GM23338 (cell line): ENCODE measurements around the gene TEKT5. TPM values are rescaled to one million over a fixed set of nuclear protein-coding genes. Genes with fewer than 3 reads are reported as not detected.

Experiments
- ATAC-seq: fragments of 200-7000 bp; cut with Tn5 transposase; 3 replicates; pipeline ENCODE4 v1.9.1; 2020
- DNase-seq: peaks from one replicate; pipeline ENCODE4 v3.0.0-alpha.2; 2015; ENCODE audit warnings: low spot score
- H2AFZ ChIP-seq: fragments of 200-600 bp; sonication (generic); 2 replicates; pipeline ENCODE4 v1.8.0; 2016; ENCODE audit warnings: antibody characterized with exemption, mild to moderate bottlenecking, moderate library complexity
- H3F3A ChIP-seq: fragments of 200-600 bp; sonication (generic); replicated peaks from 2 replicates; pipeline ENCODE4 v1.8.0; 2017; ENCODE audit warnings: antibody characterized with exemption, mixed run types, low read depth
- H3K27ac ChIP-seq: fragments of 200-600 bp; sonication (generic); 2 replicates; pipeline ENCODE4 v1.6.1; 2016; ENCODE audit warnings: low read depth
- H3K27me3 ChIP-seq: fragments of 200-600 bp; sonication (generic); 2 replicates; pipeline ENCODE4 v1.8.0; 2016; ENCODE audit warnings: mild to moderate bottlenecking, mixed run types, moderate library complexity; ENCODE audit not compliant: insufficient read depth
- H3K36me3 ChIP-seq: fragments of 200-600 bp; sonication (generic); 2 replicates; pipeline ENCODE4 v1.8.0; 2016; ENCODE audit warnings: mild to moderate bottlenecking; ENCODE audit not compliant: insufficient read depth
- H3K4me1 ChIP-seq: fragments of 200-600 bp; sonication (generic); 2 replicates; pipeline ENCODE4 v1.8.0; 2016; ENCODE audit warnings: mild to moderate bottlenecking, moderate library complexity; ENCODE audit not compliant: insufficient read depth
- H3K4me2 ChIP-seq: fragments of 200-600 bp; sonication (generic); 2 replicates; pipeline ENCODE4 v1.7.1; 2017; ENCODE audit warnings: mixed run types
- H3K4me3 ChIP-seq: fragments of 200-600 bp; sonication (generic); 2 replicates; pipeline ENCODE4 v1.6.1; 2016; ENCODE audit warnings: mixed run types
- H3K79me2 ChIP-seq: fragments of 200-600 bp; sonication (generic); replicated peaks from 2 replicates; pipeline ENCODE4 v1.8.0; 2017; ENCODE audit warnings: mild to moderate bottlenecking; ENCODE audit not compliant: insufficient read depth
- H3K9me2 ChIP-seq: fragments of 200-600 bp; sonication (generic); 2 replicates; pipeline ENCODE4 v1.8.0; 2017; ENCODE audit not compliant: insufficient read depth
- H4K20me1 ChIP-seq: fragments of 200-600 bp; sonication (generic); replicated peaks from 2 replicates; pipeline ENCODE4 v1.8.0; 2017; ENCODE audit warnings: mild to moderate bottlenecking; ENCODE audit not compliant: insufficient read depth
- H3K27ac Mint-ChIP-seq: 2 replicates; pipeline ENCODE4 v1.8.0; 2020; ENCODE audit warnings: inconsistent platforms, mild to moderate bottlenecking, moderate library complexity, mixed read lengths
- H3K27me3 Mint-ChIP-seq: 3 replicates; pipeline ENCODE4 v1.8.0; 2022; ENCODE audit warnings: low read depth, mild to moderate bottlenecking, moderate library complexity, mixed read lengths, inconsistent platforms; ENCODE audit not compliant: insufficient read depth, poor library complexity
- H3K36me3 Mint-ChIP-seq: 3 replicates; pipeline ENCODE4 v1.8.0; 2021; ENCODE audit warnings: low read depth, mild to moderate bottlenecking, inconsistent platforms, moderate library complexity, mixed read lengths
- H3K4me1 Mint-ChIP-seq: 3 replicates; pipeline ENCODE4 v1.8.0; 2020; ENCODE audit warnings: mild to moderate bottlenecking, inconsistent platforms, mixed read lengths
- H3K4me3 Mint-ChIP-seq: 3 replicates; pipeline ENCODE4 v1.8.0; 2021; ENCODE audit warnings: moderate library complexity, mild to moderate bottlenecking, inconsistent platforms, mixed read lengths
- H3K9me3 Mint-ChIP-seq: 3 replicates; pipeline ENCODE4 v1.8.0; 2020; ENCODE audit warnings: moderate library complexity, mild to moderate bottlenecking, inconsistent platforms, mixed read lengths
- CREB1 ChIP-seq: fragments of 250-450 bp; sonication (Bioruptor Pico); IDR thresholded peaks from 2 replicates; pipeline ENCODE4 v1.5.0; 2020; ENCODE audit warnings: low read depth, mild to moderate bottlenecking, moderate library complexity
- CTCF ChIP-seq, 2 experiments: fragments of 200-600 bp in 1 of 2; sonication (generic) in 1 of 2; conservative IDR thresholded peaks; 2 replicates each; pipeline versions ENCODE4 v1.5.1 to v1.6.1; 2016 to 2017; ENCODE audit warnings: antibody characterized with exemption in 2 of 2, low read depth in 2 of 2, mild to moderate bottlenecking in 2 of 2, moderate library complexity in 1 of 2
- ETS1 ChIP-seq: IDR thresholded peaks from 2 replicates; pipeline ENCODE4 v1.6.1; 2016; ENCODE audit warnings: antibody characterized with exemption
- EZH2 ChIP-seq: fragments of 200-600 bp; sonication (generic); IDR thresholded peaks from one replicate; pipeline ENCODE4 v1.8.0; 2017; ENCODE audit warnings: antibody characterized with exemption, mild to moderate bottlenecking, low read depth; ENCODE audit not compliant: unreplicated experiment
- EZH2phosphoT487 ChIP-seq: fragments of 200-600 bp; sonication (generic); IDR thresholded peaks from one replicate; pipeline ENCODE4 v1.8.1; 2018; ENCODE audit warnings: antibody characterized with exemption; ENCODE audit not compliant: unreplicated experiment
- JUNB ChIP-seq: IDR thresholded peaks from one replicate; pipeline ENCODE4 v1.6.1; 2016; ENCODE audit warnings: antibody characterized with exemption; ENCODE audit not compliant: unreplicated experiment
- POLR2AphosphoS5 ChIP-seq: IDR thresholded peaks from 2 replicates; pipeline ENCODE4 v1.6.1; 2016; ENCODE audit warnings: antibody characterized with exemption, low read depth
- STAT1 ChIP-seq: IDR thresholded peaks from one replicate; pipeline ENCODE4 v1.6.1; 2016; ENCODE audit warnings: antibody characterized with exemption; ENCODE audit not compliant: unreplicated experiment
- ZNF114 ChIP-seq: fragments of 250-450 bp; sonication (Bioruptor Pico); IDR thresholded peaks from 2 replicates; pipeline ENCODE4 v1.5.0; 2020; ENCODE audit warnings: mild to moderate bottlenecking, moderate library complexity
- ZNF331 ChIP-seq: fragments of 250-450 bp; sonication (Bioruptor Pico); IDR thresholded peaks from 2 replicates; pipeline ENCODE4 v1.5.0; 2020; ENCODE audit warnings: low read depth, mild to moderate bottlenecking, moderate library complexity
- polyA plus RNA-seq: library from polyadenylated mRNA; unstranded; fragments of >200 nt; fragmentation: Nextera tagmentation; extraction: Ambion mirVana; gene quantifications from 2 replicates; pipeline ENCODE4 v1.2.1, GENCODE V29; 2016
- total RNA-seq: library from RNA; depleted of rRNA; stranded (reverse); fragments of >200 nt; shearing (Covaris generic); gene quantifications from 2 replicates; pipeline ENCODE4 v1.2.3, GENCODE V29; 2014
- TF ChIP-seq, protein P1 (sequence below): IDR thresholded peaks from one replicate; pipeline ENCODE4 v1.6.1; 2018; ENCODE audit warnings: antibody characterized with exemption; ENCODE audit not compliant: unreplicated experiment

Gene TEKT5
- total and polyA plus RNA-seq, 2 experiments from 2014 or later, result 0.52 TPM; not detected in 1

- TF ChIP-seq, protein P1, sequence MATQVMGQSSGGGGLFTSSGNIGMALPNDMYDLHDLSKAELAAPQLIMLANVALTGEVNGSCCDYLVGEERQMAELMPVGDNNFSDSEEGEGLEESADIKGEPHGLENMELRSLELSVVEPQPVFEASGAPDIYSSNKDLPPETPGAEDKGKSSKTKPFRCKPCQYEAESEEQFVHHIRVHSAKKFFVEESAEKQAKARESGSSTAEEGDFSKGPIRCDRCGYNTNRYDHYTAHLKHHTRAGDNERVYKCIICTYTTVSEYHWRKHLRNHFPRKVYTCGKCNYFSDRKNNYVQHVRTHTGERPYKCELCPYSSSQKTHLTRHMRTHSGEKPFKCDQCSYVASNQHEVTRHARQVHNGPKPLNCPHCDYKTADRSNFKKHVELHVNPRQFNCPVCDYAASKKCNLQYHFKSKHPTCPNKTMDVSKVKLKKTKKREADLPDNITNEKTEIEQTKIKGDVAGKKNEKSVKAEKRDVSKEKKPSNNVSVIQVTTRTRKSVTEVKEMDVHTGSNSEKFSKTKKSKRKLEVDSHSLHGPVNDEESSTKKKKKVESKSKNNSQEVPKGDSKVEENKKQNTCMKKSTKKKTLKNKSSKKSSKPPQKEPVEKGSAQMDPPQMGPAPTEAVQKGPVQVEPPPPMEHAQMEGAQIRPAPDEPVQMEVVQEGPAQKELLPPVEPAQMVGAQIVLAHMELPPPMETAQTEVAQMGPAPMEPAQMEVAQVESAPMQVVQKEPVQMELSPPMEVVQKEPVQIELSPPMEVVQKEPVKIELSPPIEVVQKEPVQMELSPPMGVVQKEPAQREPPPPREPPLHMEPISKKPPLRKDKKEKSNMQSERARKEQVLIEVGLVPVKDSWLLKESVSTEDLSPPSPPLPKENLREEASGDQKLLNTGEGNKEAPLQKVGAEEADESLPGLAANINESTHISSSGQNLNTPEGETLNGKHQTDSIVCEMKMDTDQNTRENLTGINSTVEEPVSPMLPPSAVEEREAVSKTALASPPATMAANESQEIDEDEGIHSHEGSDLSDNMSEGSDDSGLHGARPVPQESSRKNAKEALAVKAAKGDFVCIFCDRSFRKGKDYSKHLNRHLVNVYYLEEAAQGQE, result no peak
- TF ChIP-seq CTCF (conservative IDR thresholded peaks at IDR 0.05; ENCODE audit: low read depth in 2 of 2), result no peak
- no peak for TF ChIP-seq EZH2
- TF ChIP-seq POLR2AphosphoS5, result no peak
- no peak for TF ChIP-seq ZNF114 (CRISPR knock-in tag)
- TF ChIP-seq ZNF331 (CRISPR knock-in tag), result no peak
- TF ChIP-seq EZH2phosphoT487, result no peak
These were observed 77.7 kb downstream of the TEKT5 start (continued) for GRCh38 chr16:10616756-10617640.

- no peaks in the 10 kb centered on the region for H4K20me1 ChIP-seq
- H3K9me2 ChIP-seq, result no peaks in the 10 kb centered on the region
- Mint-ChIP-seq H3K4me1 (peaks cover 30% of the 10 kb centered on the region), H3K4me3 (no peak overlapping the region; the same call in 2 of the 3 replicates), H3K36me3 (no peaks in the 10 kb centered on the region), H3K27me3 (peaks cover 13% of the 10 kb centered on the region), H3K27ac (no peak overlapping the region), H3K9me3 (no peaks in the 10 kb centered on the region; the same call in 2 of the 3 replicates)
- no peaks in the 10 kb centered on the region for H3K79me2 ChIP-seq
- H3K4me1 ChIP-seq, result peaks cover 34% of the 10 kb centered on the region
- H3F3A ChIP-seq, result no peaks in the 10 kb centered on the region
- H3K4me3 ChIP-seq, result peak overlapping the region; percentile 48; the same call in 1 of the 2 replicates
- peak overlapping the region; percentile 78 for H3K4me2 ChIP-seq
- H2AFZ ChIP-seq, result peak overlapping the region; percentile 78
- H3K36me3 ChIP-seq, result no peaks in the 10 kb centered on the region
- ATAC-seq, result peak; percentile 3
- H3K27ac ChIP-seq, result no peak overlapping the region
- peak; percentile 42 for DNase-seq
- H3K27me3 ChIP-seq, result peaks cover 6% of the 10 kb centered on the region; the same call in 1 of the 2 replicates
- TF ChIP-seq CREB1 (CRISPR knock-in tag) (no peak), JUNB (no peak), STAT1 (no peak), EZH2 (no peak), POLR2AphosphoS5 (no peak), CTCF (conservative IDR thresholded peaks at IDR 0.05; ENCODE audit: low read depth in 2 of 2) (no peak), ETS1 (no peak)
- TF ChIP-seq, protein P1, result no peak
These were observed 78.3 kb downstream of the TEKT5 start for GRCh38 chr16:10616419-10616755.
